Measurements from ENCODE around the gene TMEM187.

TMEM187 gene

DNA sequence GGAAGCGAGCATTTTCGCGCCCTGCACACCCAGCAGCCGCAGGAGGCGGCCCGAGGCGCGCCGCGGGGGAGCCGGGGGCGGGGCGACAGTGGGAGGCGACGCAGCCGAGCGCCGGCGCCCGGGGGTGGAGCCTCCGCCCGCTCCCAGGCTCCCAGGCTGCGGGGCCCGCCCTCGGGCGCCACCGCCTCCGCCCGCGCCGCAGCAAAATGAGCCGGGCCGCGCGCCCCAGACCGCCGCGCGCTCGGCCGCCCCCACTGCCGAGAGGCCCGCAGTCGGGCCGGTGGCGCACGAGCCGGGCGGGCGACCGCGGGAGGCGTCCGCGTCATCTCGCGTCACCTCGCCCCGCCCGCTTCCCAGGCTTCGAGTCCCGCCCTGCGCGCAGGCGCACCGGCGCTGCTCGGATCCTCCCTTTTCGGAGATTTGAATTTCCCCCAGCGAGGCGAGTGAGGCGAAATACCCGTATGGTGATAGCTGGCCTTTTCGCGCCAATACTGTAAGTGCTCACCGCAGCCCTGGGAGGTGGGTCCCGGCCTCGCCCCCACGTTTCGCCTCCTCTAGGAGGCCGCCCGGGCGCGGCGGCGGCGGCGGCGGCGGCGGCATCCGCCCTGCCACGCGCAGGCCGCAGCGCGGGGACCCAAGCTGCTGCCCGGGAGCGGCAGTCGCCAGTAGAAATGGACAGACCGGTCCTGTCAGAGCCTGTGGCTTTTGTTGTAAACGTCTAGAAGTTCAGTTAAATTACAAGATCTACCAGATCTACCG lies at the start of gene TMEM187:
TMEM187 (plus strand) TSS at position 387 of the 759 bp plus-strand sequence. CDS start 9,309 bp downstream, outside the sequence.
- no peak for FAIRE-seq

- no peak for FAIRE-seq
Measured at GRCh38 chrX:153922932-153923857, 49.4 kb upstream of the TMEM187 start.

- FAIRE-seq: no peak
Measured at GRCh38 chrX:153924149-153924861, 48.2 kb upstream of the TMEM187 start.

GRCh38 chrX:153925387-153925738 lies 47.2 kb upstream of the TMEM187 start:
- FAIRE-seq: no peak

- FAIRE-seq: no peak
Measured at GRCh38 chrX:153925739-153926551, 46.6 kb upstream of the TMEM187 start, which contains the start of gene ARHGAP4. ARHGAP4 (minus strand) TSS chrX:153926264; CDS start chrX:153926202, 62 bp downstream.

DNA sequence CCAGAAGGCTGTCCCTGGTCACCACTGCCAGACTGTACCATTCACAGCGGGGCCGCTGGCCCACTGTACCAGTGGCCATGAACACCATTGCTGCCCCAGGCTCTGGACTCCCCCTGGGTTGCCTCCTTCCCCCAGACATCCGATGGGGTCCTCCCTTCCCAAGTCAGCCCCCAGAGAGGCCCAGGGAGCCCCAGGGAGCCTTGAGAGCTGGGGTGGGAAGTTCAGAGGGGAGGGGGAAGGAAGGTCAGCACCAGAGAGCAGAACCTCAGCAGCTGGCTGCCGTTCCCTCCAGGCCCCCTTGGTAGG lies 46.0 kb upstream of the TMEM187 start:
- no peak for FAIRE-seq

DNA sequence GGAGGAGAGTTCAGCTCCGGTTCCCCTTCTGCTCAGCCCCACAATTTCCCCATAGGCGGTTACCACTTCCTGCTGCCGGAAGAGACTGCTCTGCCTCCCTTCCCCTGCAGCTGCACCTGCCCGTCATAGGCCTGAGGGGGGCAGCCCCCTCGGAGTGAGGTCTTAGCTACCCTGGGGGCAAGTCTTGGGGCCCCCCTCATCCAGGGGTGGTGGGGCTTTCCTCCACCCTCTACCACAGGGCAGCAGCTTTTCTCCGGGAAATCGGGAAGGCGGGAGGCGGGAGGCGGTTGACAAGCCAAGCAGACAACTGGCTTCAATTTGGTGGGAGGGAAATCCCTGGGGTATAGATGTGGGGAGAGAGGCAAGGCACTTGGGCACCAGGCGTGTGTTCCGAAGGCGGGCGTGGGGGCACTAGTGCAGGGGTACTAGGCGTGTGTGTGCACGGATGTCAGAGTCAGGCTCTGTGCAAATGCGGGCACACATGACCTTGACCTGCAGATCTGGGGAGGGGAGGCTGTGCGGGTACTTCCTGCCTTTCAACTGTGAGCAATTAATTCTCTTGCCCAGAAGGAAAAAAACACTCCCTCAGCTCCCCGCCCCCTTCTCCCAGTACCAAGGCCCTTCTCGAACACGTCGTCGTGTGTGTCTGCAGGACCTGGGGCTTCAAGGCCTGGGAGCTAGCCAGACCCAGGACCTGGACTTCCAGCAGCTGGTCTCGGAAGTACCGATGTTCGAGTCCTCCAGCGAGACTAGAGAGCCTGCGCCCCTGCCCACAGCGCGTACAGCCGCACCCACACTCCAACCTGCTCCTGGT lies 45.5 kb upstream of the TMEM187 start:
- FAIRE-seq: no peak

DNA sequence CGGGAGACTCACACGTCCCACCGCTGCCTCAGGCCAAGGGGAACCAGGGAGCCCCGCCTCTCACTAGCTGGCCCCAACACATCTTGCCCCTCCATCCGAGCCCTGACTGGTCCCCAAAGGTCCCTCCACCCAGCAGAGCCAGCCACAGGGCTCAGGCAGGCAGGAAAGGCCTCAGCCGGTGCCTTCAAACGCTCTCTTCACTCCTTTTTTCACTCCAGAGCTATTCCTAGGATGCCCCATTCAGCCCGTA lies 45.0 kb upstream of the TMEM187 start:
- FAIRE-seq: no peak

GRCh38 chrX:153927922-153928760 lies 44.4 kb upstream of the TMEM187 start:
- peak; percentile 97 for FAIRE-seq

DNA sequence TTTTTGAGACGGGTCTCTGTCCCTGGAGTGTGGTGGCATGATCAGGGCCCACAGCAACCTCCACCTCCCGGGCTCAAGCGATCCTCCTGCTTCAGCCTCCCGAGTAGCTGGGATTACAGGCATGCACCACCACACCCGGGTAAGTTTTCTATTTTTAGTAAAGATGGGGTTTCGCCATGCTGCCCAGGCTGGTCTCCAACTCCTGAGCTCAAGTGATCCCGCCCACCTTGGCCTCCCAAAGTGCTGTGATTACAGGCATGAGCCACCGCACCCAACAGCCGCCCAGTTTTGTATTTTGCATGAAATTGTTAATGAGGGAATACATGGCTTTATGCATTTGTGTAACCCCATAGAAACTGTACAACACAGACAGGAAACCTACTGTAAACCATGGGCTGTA lies 43.7 kb upstream of the TMEM187 start:
- FAIRE-seq: no peak

DNA sequence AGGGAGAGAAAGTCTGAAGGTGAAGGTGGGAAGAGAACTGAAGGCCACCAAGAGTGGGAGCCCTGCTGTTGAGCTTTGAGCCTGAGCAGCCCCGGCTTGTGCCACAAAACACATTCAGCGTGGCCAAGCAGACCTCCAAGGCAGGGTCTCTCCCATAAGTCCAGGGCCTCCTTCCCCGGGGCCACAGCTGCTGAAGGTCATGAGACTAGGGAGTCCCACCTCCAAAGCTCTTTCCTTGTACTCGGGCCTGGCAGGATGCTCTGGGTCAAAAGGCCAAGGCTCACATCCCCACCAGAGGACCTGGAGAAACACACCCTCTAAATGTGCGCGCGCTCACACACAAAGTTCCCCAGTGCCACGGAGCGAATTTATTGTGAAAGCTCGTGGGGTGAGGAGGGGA lies 43.0 kb upstream of the TMEM187 start:
- FAIRE-seq: no peak

GRCh38 chrX:153930011-153930910 lies 42.3 kb upstream of the TMEM187 start:
- no peak for FAIRE-seq

- FAIRE-seq: no peak
Measured at GRCh38 chrX:153931151-153931550, 41.4 kb upstream of the TMEM187 start.

- no peak for FAIRE-seq
Measured at GRCh38 chrX:153931748-153932147, 40.8 kb upstream of the TMEM187 start.

- FAIRE-seq: no peak
Measured at GRCh38 chrX:153932220-153932915, 40.2 kb upstream of the TMEM187 start.

DNA sequence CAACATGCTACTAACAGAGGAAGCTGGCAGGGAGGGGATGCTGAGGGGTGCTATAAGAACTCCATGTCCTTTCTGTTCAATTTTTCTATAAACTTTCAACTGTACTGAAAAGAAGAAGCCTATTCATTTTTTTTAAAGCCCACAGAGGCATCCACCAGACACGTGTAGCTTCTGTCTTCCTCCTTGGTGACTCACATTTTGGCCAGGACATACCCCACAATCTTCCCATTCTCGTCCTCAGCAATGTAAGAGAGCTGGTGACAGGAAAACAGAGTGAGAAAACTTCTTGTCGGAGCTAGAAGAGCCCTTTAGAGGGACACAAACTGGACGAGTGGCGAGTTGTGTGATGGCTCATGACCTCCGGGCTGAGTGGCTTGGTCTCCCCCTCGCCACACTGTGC lies 38.8 kb upstream of the TMEM187 start:
- FAIRE-seq: no peak

DNA sequence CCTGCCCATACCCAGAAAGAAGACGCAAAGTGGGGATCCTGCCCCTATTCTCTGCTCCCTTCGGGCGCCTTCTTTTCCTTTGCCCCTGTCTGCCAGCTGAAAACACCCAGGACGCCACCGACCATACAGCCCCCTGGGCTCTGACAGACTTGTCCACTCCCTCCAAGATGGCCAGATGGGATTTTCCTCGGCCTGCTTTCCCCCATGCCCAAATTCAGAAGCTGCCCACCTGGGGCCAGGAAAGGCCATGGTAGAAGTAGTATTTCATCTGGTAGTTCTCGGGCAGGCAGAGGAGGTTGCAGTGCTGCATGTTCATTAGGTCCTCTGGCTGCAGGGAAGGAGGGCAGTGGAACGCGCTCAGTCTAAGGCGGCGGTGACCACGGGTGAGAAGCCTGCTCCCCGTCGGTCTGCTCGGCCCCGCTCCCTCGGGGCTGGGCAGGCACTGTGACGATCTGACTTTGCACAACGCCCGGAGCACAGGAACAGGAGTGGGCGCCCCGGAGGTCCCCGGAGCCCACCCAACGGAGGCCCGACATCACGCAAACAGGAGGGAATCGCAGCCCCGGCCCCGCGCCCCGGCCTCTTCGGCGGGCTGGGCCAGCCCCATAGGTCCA lies 38.3 kb upstream of the TMEM187 start:
- FAIRE-seq: no peak

- no peak for FAIRE-seq
Measured at GRCh38 chrX:153934762-153935325, 37.7 kb upstream of the TMEM187 start, which contains the start of gene NAA10. NAA10 (minus strand) TSS chrX:153935037; CDS start chrX:153934904, 133 bp downstream.
